Measurements from ENCODE around the gene TMEM168. TPM values are rescaled to one million over a fixed set of nuclear protein-coding genes. Genes with fewer than 3 reads are reported as not detected.
A peak's percentile ranks its signal among the peaks of the same experiment; 100 is the strongest.
"Not testable (repeated sequence)": the region's sequence is repeated elsewhere in the genome, so short reads cannot be mapped to it uniquely, and the experiment has no call there.

TMEM168 gene, protein sequence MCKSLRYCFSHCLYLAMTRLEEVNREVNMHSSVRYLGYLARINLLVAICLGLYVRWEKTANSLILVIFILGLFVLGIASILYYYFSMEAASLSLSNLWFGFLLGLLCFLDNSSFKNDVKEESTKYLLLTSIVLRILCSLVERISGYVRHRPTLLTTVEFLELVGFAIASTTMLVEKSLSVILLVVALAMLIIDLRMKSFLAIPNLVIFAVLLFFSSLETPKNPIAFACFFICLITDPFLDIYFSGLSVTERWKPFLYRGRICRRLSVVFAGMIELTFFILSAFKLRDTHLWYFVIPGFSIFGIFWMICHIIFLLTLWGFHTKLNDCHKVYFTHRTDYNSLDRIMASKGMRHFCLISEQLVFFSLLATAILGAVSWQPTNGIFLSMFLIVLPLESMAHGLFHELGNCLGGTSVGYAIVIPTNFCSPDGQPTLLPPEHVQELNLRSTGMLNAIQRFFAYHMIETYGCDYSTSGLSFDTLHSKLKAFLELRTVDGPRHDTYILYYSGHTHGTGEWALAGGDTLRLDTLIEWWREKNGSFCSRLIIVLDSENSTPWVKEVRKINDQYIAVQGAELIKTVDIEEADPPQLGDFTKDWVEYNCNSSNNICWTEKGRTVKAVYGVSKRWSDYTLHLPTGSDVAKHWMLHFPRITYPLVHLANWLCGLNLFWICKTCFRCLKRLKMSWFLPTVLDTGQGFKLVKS
- total RNA-seq: 6.1 TPM

DNA sequence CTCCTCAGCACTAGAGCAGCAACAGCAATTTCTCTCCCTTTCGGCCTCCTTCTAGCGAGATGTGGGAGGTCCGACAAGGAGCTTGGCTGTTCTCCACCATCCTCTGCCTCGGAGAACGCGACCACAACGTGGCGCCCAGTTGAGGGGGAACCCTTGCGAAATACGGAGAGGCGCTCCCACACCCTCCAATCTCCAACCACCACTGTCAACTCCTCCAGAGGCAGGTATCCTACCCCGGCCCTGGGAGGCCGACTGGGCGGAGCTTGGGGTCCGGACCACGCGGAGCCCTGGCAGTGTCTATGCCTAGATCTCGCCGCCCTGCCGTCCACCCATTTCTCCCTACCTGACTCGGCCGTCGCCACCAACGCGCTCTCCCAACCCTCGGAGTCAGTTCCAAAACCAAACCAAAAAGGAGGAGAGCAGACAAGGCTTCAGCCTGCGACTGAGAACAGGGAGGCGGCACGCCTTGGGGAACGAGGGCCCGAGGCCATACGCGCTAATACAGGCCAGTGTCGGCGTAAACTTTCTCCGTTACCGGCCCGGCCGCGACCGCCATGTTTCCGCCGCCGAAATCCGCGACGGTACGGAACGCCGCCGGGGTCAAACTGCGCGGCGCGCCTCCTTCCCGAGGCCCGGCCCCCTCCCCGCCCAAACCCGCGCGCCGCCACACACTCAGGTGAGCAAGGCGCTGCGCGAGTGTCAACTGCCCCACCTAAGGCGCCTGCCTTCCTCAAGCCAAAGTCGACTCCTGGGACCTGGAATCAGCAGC is at the start of gene TMEM168:
Gene TMEM168, minus strand, starts transcription at position 577 of the 769 bp plus-strand sequence. CDS start 5,568 bp downstream, outside the sequence.
- peak; percentile 85 for DNase-seq (ENCODE audit: low spot score)
- peak; percentile 93 for ATAC-seq

DNA sequence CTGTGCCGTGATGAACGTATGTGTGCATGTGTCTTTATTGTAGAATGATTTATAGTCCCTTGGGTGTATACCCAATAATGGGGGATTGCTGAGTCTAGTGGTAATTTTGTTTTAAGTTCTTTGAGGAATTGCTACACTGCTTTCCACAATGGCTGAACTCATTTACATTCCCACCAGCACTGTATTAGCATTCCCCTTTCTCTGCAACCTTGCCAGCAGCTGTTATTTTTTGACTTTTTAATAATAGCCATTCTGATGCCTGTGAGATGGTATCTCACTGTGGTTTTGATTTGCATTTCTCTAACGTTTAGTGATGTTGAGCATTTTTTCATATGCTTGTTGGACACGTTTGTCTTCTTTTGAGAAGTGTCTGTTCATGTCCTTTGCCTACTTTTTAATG is 45.7 kb upstream of the TMEM168 start:
- not testable (repeated sequence) for ATAC-seq; DNase-seq (ENCODE audit: low spot score)

DNA sequence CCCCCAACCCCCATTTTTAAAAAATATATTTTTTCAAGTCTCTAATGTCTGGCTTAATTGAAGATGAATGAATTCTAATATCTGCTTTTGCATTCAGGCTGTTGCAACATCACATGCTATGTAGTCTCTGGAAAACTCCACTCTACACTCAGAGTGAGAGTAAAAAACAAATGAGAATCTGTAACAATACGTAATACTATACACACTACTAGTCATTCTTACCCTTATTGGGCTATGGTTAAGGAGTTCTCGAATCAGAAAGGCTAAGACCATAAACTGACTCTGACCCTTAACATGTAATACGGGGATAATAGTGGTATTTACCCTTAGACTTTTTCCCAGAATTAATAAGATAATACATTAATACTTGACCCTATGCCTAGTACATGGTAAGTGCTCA is 42.9 kb upstream of the TMEM168 start:
- no peak for DNase-seq (ENCODE audit: low spot score)
- ATAC-seq: no peak

DNA sequence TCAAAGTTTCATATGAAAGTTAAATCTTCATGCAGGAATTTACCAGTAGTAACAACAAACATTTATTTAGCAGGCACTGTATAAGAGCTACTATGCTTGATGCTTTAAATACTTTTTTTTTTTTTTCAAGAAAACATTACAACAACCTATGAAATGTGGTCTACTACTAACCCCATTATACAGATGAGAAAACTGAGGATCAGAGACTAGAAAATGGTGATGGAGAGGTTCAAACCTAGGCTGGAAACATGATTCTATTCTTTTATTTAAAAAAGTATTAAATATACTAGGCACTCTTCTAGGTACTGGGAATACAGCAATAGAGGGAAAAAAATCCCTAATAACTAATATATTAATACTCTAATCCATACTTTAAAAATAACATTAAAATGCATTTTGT is 40.6 kb upstream of the TMEM168 start:
- ATAC-seq (no peak), DNase-seq (ENCODE audit: low spot score) (no peak)

DNA sequence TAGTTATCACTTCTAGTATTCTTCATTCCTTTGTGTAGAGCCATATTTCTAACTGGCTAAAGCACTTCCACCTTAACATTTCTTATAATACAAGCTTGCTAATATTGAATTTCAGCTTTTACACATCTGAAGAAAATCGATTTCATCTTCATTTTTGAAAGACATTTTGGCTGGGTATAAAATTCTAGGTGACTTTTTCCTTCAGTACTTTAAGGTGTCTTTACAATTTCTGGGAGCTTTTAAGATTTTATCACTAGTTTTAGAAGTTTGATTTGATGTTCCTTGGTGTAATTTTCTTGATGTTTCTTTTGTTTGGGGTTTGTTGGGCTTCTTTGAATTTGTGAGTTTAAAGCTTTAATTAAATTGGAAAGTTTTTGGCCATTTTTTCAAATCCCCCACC is 38.5 kb upstream of the TMEM168 start:
- ATAC-seq: no peak
- DNase-seq (ENCODE audit: low spot score): no peak

DNA sequence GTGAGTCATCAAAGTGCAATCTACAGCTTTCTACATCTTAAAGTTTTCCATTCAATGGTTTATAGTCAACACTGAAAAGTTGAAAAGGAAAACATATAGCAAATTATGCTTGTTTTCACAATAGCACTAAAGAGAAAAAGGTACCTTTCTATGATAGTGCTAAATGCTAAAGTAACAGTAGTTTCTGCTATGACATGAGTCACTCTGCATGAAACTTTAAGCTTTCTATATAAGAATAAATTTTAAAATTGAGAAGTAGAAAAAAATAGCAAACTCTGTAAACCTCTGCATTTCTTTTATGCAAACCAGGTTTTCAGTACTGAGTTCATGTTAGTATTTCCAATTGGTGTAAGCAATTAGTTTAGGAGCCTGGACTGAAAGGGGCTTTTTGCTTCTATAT is 31.2 kb upstream of the TMEM168 start:
- DNase-seq (ENCODE audit: low spot score) (no peak), ATAC-seq (no peak)

DNA sequence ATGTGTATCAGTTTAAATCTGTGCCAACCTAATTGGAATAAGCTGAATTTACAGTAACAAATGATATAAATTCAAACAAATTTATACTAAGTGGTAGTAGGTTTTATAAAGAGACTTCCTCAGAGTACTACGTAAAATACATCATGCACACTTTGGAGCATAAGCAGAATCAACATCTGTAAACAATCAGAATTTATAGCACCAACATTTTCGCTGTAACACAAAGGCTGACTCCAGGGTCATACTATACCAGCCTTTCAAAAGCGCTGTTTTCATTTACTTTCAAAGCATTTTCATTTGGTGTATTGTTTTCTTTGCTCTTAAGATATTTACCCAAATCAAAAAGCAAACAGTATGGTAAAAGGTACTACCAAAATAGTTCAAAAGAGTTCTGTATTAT is 29.3 kb upstream of the TMEM168 start:
- DNase-seq (ENCODE audit: low spot score) (no peak), ATAC-seq (no peak)

DNA sequence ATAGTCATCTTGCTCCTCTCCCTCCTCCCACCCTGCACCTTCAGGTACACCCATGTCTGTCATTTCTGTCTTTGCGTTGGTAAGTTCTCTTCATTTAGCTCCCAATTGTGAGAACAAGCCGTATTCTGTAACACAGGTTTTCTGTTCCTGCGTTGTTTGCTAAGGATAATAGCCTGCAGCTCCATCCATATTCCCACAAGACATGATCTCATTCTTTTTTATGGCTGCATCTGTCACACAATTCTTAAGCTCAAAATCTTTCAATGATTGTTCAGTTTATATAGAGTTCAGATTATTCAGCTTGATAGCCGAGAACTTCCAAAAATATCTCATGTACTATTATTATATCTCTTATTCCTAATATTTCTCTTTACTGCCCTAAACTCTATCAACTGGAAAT is 16.0 kb upstream of the TMEM168 start:
- DNase-seq (ENCODE audit: low spot score) (no peak), ATAC-seq (no peak)

DNA sequence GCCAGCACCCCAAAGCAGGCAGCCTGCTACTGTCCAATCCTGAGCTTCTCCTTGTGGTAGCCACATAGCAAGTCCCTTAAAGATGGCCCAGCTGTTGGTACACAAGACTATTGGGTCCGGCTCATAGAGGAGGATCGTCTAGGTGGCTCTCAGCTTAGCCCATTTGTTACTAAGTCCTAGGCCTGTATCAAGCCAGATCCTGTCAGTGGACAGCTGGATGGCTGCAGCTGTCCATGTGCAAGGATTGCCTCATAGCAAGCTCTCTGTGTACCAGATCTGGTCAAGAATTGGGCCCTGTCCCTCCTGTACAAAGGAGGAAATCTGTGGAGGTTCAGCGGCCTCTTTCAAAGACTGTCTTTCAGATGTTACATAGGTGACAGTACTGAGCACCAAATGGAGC is 12.2 kb upstream of the TMEM168 start:
- ATAC-seq (no peak), DNase-seq (ENCODE audit: low spot score) (no peak)

DNA sequence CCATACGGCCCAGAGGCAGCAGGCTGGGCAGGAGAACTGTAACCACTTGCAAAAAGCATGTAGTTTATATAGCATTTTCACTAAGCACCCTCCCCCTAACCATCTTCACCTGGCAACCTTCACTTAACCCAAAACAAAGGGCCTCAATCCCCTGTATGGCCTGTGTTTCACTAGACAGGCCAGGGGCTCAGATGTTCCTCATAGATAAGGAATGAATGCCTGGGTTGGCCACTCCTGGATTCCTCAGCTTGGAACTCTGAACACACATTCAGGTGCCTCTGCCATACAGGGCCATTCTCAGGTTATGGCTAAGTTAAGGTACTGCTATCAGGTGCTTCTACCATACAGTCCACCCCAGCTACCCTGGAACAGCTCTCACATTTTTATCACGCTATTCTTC is 10.3 kb upstream of the TMEM168 start:
- DNase-seq (ENCODE audit: low spot score) (no peak), ATAC-seq (no peak)

DNA sequence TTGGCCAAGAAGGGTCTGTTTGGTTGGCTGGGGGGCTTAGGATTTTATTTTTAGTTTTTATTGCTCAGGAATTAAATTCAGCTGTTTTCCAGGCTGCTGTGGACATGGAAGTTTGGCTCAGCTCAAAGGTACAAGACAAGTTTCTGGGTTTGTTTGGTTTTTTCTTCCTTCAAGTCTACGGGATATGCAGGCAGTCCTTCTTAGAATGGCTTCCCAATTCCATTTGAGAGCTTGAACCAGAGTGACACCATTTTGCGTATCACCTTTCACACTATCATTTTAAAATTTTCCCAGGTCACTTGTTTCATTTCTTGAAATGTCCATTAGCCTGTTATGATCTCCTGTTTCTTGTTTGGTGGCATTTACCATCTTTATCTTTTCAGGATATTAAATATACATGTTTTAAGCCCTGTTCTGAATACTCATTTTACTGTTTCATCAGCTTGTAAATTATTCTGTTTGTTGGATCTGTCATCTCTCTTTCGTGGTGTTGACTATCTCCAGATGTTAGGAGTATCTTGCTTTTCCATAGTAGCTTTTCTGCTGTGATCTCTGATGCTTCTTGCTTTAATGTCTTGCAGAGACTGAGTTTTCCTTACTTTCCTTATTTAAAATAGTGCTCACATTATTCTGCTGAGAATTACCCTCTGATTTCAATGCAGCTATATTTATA is 9.4 kb upstream of the TMEM168 start:
- no peak for DNase-seq (ENCODE audit: low spot score)
- ATAC-seq: no peak

DNA sequence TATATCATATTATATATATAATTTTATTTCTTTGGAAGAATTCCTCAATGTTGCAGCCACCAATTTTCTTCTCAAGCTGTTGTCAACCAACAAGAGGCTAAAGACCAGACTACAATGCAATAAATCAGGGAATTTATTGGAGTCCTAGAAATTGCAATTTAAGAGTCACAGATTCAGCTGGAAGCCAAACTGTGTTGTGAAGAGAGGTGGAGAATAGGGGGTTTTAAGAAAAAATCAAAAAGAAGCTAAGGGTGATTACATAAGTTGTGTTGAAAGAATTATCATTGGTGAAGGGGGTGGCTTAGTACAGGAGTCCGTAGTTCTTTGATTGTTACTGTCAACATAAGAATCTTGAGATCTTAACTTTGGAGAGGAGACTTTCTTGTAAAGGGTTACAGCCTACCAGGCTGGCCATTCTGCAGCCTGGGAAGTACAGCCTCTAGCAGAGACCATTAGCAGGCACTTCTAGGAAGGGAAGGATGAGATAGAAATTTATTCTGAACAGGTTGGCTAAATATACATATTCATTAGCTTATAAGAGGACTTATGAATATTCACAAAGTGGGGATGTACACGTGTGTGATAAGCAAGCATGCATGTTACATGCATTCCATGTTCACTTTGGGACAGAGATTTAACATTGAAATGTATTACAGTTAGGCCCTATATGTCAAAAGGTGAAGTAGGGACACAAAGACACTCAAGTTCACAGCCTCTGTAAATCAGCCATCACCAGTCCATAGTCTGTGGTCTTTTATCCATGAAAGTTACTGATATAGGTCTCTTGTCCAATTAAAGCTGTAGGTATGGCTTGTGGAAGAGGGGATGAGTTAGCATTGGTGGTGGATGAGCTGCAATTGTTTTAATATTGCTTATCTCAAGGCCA is 8.3 kb upstream of the TMEM168 start:
- no peak for DNase-seq (ENCODE audit: low spot score)
- peak; percentile 34 for ATAC-seq

DNA sequence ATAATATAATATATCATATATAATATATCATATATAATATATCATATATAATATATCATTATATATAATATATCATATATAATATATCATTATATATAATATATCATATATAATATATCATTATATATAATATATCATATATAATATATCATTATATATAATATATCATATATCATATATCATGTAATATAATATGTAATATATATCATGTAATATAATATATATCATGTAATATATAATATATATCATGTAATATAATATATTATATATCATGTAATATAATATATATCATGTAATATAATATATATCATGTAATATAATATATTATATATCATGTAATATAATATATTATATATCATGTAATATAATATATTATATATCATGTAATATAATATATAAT is 6.4 kb upstream of the TMEM168 start:
- not testable (repeated sequence) for DNase-seq (ENCODE audit: low spot score); ATAC-seq

DNA sequence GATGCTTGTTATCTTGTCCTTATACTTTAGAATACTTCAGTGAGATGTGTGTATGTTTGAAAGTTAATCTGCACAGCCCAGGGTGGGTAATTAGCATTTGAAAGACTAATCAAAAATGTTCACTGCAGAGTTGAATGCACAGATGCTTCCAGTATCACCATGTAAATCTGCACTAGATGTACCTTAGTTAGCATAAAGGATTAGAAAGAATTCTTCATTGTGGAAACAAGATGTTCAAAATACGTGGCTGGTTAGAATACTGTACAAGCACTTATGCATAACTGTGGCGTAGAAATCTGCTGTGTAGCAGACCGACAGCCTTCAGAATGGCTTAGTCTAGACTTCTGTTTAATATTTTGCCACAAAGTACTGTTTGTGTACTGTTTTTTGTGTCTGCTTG is 2.2 kb upstream of the TMEM168 start:
- DNase-seq (ENCODE audit: low spot score) (no peak), ATAC-seq (no peak)

DNA sequence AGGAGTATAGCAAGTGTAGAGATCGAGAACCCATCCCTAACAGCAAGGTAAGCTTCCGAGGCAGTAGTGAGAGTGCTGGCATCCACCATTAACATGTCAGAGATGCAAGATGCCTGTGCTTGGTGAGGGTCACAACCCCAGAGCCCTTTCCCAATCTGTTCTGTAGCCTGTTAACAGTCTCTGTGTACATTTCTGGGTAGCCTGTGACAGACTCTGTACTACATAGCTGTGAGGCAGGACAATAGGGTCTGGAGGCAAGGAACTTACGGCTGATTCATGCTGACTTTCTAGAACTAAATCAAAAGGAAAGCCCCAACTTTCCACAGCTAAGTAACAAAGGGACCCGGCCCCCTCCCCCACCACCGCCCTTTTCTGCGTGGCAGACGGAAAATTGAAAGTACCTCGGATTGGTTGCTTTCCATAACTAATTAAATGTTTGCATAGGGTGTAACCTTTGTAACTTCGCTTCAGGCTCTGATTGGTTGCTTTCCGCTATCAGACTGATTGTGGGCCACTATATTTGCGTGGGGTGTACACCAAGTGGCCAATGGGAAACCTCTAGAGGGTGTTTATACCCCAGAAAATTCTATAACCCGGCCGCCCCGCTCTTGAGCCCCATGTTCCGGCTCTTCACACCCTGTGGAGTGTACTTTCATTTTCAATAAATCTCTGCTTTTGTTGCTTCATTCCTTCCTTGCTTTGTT is 1.4 kb upstream of the TMEM168 start:
- no peak for DNase-seq (ENCODE audit: low spot score)
- ATAC-seq: no peak

DNA sequence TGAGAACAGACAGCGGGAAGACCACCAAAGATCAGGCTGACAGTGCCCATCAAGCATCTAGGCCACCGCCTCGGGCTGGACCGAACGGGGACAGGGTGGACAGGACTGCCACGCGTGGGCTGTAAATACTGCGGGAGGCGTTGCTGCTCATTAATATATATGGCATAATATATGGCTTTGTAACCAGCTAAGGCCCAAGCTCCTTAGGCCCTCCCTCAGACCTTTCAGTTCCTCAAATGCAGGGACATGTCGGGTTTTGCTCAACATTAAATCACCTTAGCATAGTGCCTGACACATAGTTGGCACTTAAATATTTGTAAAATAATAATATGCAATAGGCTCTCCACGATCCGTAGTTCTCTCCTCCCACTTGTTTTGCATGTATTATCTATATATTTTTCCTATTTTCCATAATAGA is 402 bp upstream of the TMEM168 start:
- ATAC-seq (no peak), DNase-seq (ENCODE audit: low spot score) (no peak)

DNA sequence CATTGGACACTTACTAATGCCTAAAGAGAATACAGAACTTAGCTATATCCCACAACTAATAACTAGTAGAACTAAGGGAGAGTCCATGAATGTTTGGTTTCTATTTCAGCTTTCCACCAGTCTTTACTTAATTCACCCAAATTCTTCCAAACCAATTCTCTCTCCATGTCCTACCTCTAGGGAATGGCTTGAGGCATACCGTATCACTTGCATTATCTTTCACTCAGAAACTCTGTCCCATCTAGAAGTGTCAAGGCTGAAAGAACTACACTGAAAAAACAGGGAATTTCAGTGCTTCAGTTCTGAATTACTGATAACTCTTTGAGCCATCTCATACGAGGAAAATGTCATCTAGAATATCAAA is 758 bp downstream of the TMEM168 start:
- ATAC-seq (peak; percentile 8), DNase-seq (ENCODE audit: low spot score) (no peak)

DNA sequence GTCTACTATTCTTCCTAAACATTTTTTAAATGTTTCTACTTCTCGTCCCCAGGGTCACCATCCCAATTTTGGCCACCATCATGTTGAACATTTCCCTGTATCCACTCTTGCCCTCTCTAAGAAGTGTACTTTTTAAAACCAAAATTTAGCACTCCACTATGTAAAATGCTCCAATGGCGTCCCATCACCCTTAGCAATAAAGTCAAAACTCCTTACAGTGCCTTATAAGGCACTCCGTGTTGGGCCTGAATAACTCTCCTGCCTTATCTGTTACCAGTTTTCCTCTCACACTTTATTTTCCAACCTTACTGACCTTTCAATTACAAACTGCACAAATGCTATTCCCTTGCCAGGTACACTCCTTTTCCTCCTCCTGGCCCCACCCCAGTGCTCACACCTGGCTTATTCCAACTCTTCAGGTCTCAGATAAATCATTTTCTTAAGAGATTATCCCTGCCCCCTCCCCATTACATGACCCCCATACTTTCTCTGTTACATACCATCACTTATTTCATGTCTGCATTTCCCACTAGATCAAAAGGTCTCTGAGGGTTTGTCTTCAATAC is 1.3 kb downstream of the TMEM168 start:
- DNase-seq (ENCODE audit: low spot score) (no peak), ATAC-seq (no peak)

DNA sequence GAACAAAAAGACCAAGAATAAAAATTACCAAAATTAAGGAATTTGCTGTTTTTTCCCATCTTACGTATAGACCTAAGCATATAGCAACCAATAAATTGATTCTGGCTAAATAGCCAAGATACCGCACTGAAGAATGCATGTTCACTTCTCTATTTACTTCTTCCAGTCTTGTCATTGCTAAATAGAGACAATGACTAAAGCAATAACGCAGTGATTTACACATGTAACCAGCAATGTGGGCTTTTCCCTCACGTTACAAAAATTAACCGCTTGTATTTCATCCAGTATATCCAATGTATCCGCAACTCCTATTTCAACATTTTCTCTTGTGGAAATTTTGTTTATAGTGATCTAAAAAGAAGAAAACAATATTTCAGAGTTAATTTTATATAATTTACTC is 5.6 kb downstream of the TMEM168 start:
- no peak for ATAC-seq

More for the DNA sequence above, 5.6 kb downstream of the TMEM168 start:
- no peak for DNase-seq (ENCODE audit: low spot score)

Data from left lobe of liver (tissue), 2 donors.